Prostate gland (tissue), 2 donors: Measurements from ENCODE around the gene TCERG1L. TPM values are rescaled to one million over a fixed set of nuclear protein-coding genes. Genes with fewer than 3 reads are reported as not detected.

ENCODE experiments used
- DNase-seq: peaks from one replicate; pipeline ENCODE4 v3.0.0-alpha.2; 2019; ENCODE audit warnings: low spot score
- H3K27ac ChIP-seq, 2 donors: fragments of 200-600 bp; sonication (generic); 2 replicates each; pipeline ENCODE4 v1.5.1; 2017 to 2019
- H3K27me3 ChIP-seq: fragments of 200-600 bp; sonication (generic); replicated peaks from 2 replicates; pipeline ENCODE4 v1.5.1; 2019; ENCODE audit not compliant: insufficient read depth
- H3K36me3 ChIP-seq, 2 donors: fragments of 200-600 bp; sonication (generic); 1 replicate in 1 of 2; 2 replicates in 1 of 2; pipeline versions ENCODE4 v1.5.1 to v1.8.1; 2017 to 2019
- H3K4me1 ChIP-seq: fragments of 200-600 bp; sonication (generic); replicated peaks from 2 replicates; pipeline ENCODE4 v1.5.1; 2019
- H3K4me3 ChIP-seq, 2 donors: fragments of 200-600 bp; sonication (generic); 2 replicates each; pipeline ENCODE4 v1.5.1; 2017 to 2019
- H3K9me3 ChIP-seq: fragments of 200-600 bp; sonication (generic); 2 replicates; pipeline ENCODE4 v1.5.1; 2017
- CTCF ChIP-seq, 4 experiments: fragments of 200-600 bp in 2 of 4; fragments of 450-650 bp in 2 of 4; sonication (generic) in 2 of 4; IDR thresholded peaks; 1 replicate in 3 of 4; 2 replicates in 1 of 4; pipeline ENCODE4 v1.5.1; 2016 to 2019; ENCODE audit warnings: antibody characterized with exemption in 4 of 4, mild to moderate bottlenecking in 2 of 4, moderate library complexity in 2 of 4
- POLR2A ChIP-seq: fragments of 450-650 bp; IDR thresholded peaks from one replicate; pipeline ENCODE4 v1.6.1; 2016; ENCODE audit warnings: antibody characterized with exemption, mild to moderate bottlenecking
- POLR2AphosphoS5 ChIP-seq: sonication (generic); formaldehyde crosslinking; IDR thresholded peaks from one replicate; pipeline ENCODE4 v1.6.1; 2017; ENCODE audit warnings: antibody characterized with exemption
- WGBS: methylation state at CpG from one replicate; pipeline ENCODE4 v1.1.5; 2018; 5-methylcytosine and 5-hydroxymethylcytosine counted together
- intact Hi-C: fragments of 100-400 bp; cut with DNase I; formaldehyde crosslinking; loops from one replicate; pipeline ENCODE4 v1.14.2; 2022
- total RNA-seq, 2 donors: library from RNA; depleted of rRNA; stranded (reverse); fragments of >200 nt; gene quantifications; one replicate each; pipeline ENCODE4 v1.1.0, GENCODE V29; 2016

Gene TCERG1L
- total RNA-seq, 2 donors from 2014 or later: 0.23 to 4.0 TPM

DNA sequence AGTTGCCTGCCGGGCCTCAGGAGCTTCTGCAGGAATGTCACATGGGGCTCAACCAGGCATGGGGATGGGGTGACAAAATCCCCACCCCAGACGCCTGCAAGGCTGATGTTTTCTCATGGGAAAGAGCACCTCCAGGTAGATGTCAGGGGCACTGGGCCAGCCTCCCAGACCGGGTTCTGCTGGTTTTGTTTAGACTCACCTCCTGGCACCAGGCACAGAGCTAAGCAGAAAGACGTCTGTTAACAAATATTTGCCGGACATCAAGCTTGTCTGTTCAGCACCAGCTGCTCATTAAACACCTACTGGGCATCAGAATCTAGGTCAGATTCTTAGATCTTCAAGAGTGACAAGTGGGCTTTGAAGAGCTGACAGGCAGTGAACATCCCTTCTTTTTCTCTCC, 34.9 kb upstream of the TCERG1L start:
- no peaks in the 10 kb centered on the region for H3K4me1 ChIP-seq
- intact Hi-C loops: no loop called here
- H3K27me3 ChIP-seq: no peaks in the 10 kb centered on the region
- H3K9me3 ChIP-seq: no peaks in the 10 kb centered on the region
- no peaks in the 10 kb centered on the region for H3K36me3 ChIP-seq
- WGBS: 42% methylated on average over 4 of the region's 5 CpGs
- no peak overlapping the region for H3K27ac ChIP-seq
- no peak overlapping the region for H3K4me3 ChIP-seq
- DNase-seq: no peak
- TF ChIP-seq POLR2AphosphoS5 (no peak), POLR2A (no peak), CTCF (IDR thresholded peaks at IDR 0.05) (no peak)

DNA sequence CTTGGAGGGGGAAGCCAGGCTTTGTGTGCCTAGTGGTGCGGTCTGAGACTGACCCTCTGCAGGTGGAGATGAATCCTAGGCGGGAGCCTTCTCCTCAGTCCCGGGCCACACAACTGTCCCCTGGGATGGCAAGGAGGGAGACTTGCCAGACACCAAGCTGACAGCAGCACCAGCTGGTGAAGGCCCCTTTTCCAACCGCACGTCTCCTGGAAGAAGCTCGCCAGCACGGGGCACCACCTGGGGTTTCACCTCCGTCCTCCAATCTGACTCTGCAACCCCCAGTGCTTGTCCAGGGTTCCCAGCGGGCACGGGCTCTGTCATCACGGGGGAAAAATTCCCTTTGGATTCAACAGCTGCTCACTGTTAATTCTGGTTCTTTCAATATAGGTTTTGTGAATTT, 34.2 kb upstream of the TCERG1L start:
- WGBS: 82% methylated on average over 11 of the region's 11 CpGs
- no peak overlapping the region for H3K4me3 ChIP-seq
- no peaks in the 10 kb centered on the region for H3K27me3 ChIP-seq
- H3K4me1 ChIP-seq: no peaks in the 10 kb centered on the region
- no peak overlapping the region for H3K27ac ChIP-seq
- TF ChIP-seq CTCF (IDR thresholded peaks at IDR 0.05): no peak
- TF ChIP-seq POLR2A: no peak
- no peak for TF ChIP-seq POLR2AphosphoS5
- intact Hi-C loops: no loop called here
- H3K36me3 ChIP-seq: no peaks in the 10 kb centered on the region
- DNase-seq: no peak
- no peaks in the 10 kb centered on the region for H3K9me3 ChIP-seq

GRCh38 chr10:131344747-131345146, 33.2 kb upstream of the TCERG1L start:
- Histone ChIP-seq H3K4me1 (no peaks in the 10 kb centered on the region), H3K9me3 (no peaks in the 10 kb centered on the region), H3K27me3 (no peaks in the 10 kb centered on the region), H3K27ac (no peak overlapping the region), H3K36me3 (no peaks in the 10 kb centered on the region), H3K4me3 (no peak overlapping the region)
- TF ChIP-seq CTCF (IDR thresholded peaks at IDR 0.05): no peak
- no peak for TF ChIP-seq POLR2A
- no peak for TF ChIP-seq POLR2AphosphoS5
- intact Hi-C loops: no loop called here
- no peak for DNase-seq
- 57% methylated on average over 7 of the region's 7 CpGs for WGBS

GRCh38 chr10:131337741-131338140, 26.2 kb upstream of the TCERG1L start:
- H3K9me3 ChIP-seq: no peaks in the 10 kb centered on the region
- 75% methylated on average over 5 of the region's 5 CpGs for WGBS
- H3K36me3 ChIP-seq: no peaks in the 10 kb centered on the region
- H3K27ac ChIP-seq: no peak overlapping the region
- no peak for DNase-seq
- H3K27me3 ChIP-seq: peaks cover 3% of the 10 kb centered on the region
- intact Hi-C loops: no loop called here
- H3K4me1 ChIP-seq: no peaks in the 10 kb centered on the region
- H3K4me3 ChIP-seq: no peak overlapping the region
- TF ChIP-seq POLR2A (no peak), POLR2AphosphoS5 (no peak), CTCF (IDR thresholded peaks at IDR 0.05) (no peak)

DNA sequence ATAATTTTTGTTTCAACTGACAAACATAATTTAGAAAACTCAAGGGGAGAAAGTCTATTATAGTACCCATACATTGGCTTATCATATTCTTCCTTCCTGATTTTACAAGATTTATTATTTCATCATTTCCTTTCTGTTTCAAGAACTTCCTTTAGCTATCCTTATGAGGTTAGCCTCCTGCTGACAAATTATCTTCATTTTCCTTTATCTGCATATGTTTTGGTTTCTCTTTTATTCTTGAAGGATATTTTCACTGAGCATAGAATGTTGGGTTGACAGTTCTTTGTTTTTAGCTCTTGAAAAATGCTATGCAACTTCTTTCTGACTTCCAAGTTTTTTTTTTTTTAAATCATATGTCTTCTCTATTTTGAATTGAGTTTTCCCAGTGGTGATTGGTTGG, 21.3 kb upstream of the TCERG1L start:
- Histone ChIP-seq H3K27me3 (peaks cover 3% of the 10 kb centered on the region), H3K9me3 (no peaks in the 10 kb centered on the region), H3K27ac (no peak overlapping the region), H3K4me3 (no peak overlapping the region), H3K36me3 (no peaks in the 10 kb centered on the region), H3K4me1 (no peaks in the 10 kb centered on the region)
- no peak for DNase-seq
- intact Hi-C loops: no loop called here
- TF ChIP-seq CTCF (IDR thresholded peaks at IDR 0.05) (no peak), POLR2AphosphoS5 (no peak), POLR2A (no peak)
